Upper lobe of left lung (tissue), 6 donors: ENCODE data around the gene MCF2L. TPM values are rescaled to one million over a fixed set of nuclear protein-coding genes. Genes with fewer than 3 reads are reported as not detected.

Experiments used
- ATAC-seq, 2 donors: fragments of 200-7000 bp; cut with Tn5 transposase; one replicate each; pipeline ENCODE4 v1.9.1; 2022; ENCODE audit warnings: mild to moderate bottlenecking in 2 of 2, moderate library complexity in 2 of 2; ENCODE audit not compliant: low FRiP score in 2 of 2
- DNase-seq, 2 donors: peaks; one replicate each; pipeline ENCODE4 v3.0.0-alpha.2; 2019 to 2020
- H3K27ac ChIP-seq, 4 donors: fragments of 200-600 bp; sonication (generic); one replicate each; pipeline ENCODE4 v1.5.1; 2016 to 2019
- H3K27me3 ChIP-seq, 4 donors: fragments of 200-600 bp; sonication (generic); one replicate each; pipeline ENCODE4 v1.5.1; 2017 to 2019
- H3K36me3 ChIP-seq, 4 donors: fragments of 200-600 bp; sonication (generic); one replicate each; pipeline ENCODE4 v1.5.1; 2016 to 2019
- H3K4me1 ChIP-seq, 4 donors: fragments of 200-600 bp; sonication (generic); one replicate each; pipeline ENCODE4 v1.5.1; 2018 to 2019
- H3K4me3 ChIP-seq, 4 donors: fragments of 200-600 bp; sonication (generic); one replicate each; pipeline ENCODE4 v1.5.1; 2017 to 2019; ENCODE audit warnings: mild to moderate bottlenecking in 2 of 4, moderate library complexity in 1 of 4
- H3K9me3 ChIP-seq, 4 donors: fragments of 200-600 bp; sonication (generic); one replicate each; pipeline ENCODE4 v1.5.1; 2018 to 2019
- EP300 ChIP-seq, 4 donors: sonication (generic); formaldehyde crosslinking; IDR thresholded peaks; one replicate each; pipeline ENCODE4 v1.5.1; 2017; ENCODE audit warnings: antibody characterized with exemption in 4 of 4, control low read depth in 2 of 4
- POLR2A ChIP-seq, 4 donors: fragments of 450-650 bp; IDR thresholded peaks; one replicate each; pipeline ENCODE4 v1.5.1; 2016 to 2017; ENCODE audit warnings: antibody characterized with exemption in 4 of 4, mild to moderate bottlenecking in 2 of 4
- POLR2AphosphoS5 ChIP-seq, 2 donors: sonication (generic); formaldehyde crosslinking; IDR thresholded peaks; one replicate each; pipeline ENCODE4 v1.5.1; 2017; ENCODE audit warnings: antibody characterized with exemption in 2 of 2
- WGBS, 2 donors: methylation state at CpG; one replicate each; pipeline ENCODE4 v1.1.5; 2017 to 2018; 5-methylcytosine and 5-hydroxymethylcytosine counted together
- total RNA-seq, 6 donors: library from RNA; depleted of rRNA in 4 of 6; stranded (reverse); fragments of >200 nt in 4 of 6; gene quantifications; one replicate each; pipeline versions ENCODE4 v1.1.0 to v1.2.1, GENCODE V29; 2016 to 2021
- TF ChIP-seq, protein P1 (sequence below), 6 experiments: fragments of 450-650 bp in 4 of 6; fragments of 200-600 bp in 2 of 6; sonication (generic) in 2 of 6; IDR thresholded peaks; one replicate each; pipeline ENCODE4 v1.5.1; 2016 to 2019; ENCODE audit warnings: antibody characterized with exemption in 6 of 6
- donor health status: DM: no; HTN: no; CAD: no; lungs with moderate emphysema.
- donor health status: DM: no; HTN: yes; CAD: no; lungs with severe emphysema.

Gene MCF2L
- total RNA-seq, 6 donors from 2014 or later, result 14.3 to 99.5 (median 53.1) TPM

DNA sequence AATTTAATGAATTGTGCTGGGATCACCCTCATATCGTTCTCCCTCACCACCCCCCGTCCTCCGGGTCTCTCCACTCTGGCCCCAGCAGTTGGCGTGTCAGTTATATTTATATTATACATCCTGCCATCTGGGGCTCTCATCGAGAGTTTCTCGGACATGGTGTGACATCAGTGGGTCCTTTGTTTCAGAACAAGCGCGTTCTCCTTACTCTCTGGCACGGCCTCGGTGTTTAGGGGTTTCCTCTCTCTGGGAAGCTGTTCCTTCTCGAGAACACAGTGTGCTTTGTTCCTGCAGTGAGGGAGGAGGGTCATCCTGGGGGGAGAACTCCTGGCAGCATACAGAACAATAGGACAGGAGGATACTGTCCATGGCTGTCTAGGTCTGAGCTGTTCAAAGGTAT lies 9.8 kb upstream of the MCF2L start:
- Histone ChIP-seq H3K36me3 (no peaks in the 10 kb centered on the region), H3K27ac (peak overlapping the region; percentile 81 to 90 (median 84)), H3K4me1 (peaks cover 7 to 27% (median 21%) of the 10 kb centered on the region in 4 donors), H3K9me3 (no peaks in the 10 kb centered on the region), H3K27me3 (no peaks in the 10 kb centered on the region), H3K4me3 (no peak overlapping the region)
- peak in 1 of 2 donors; percentile 38 for ATAC-seq
- peak in 1 of 2 donors; percentile 39 for DNase-seq
- WGBS, 2 donors, result 36 to 59% methylated on average over 11 of the region's 11 CpGs
- peak; percentile 91 to 99 (median 95) for TF ChIP-seq EP300 (IDR thresholded peaks at IDR 0.05)
- TF ChIP-seq, protein P1, sequence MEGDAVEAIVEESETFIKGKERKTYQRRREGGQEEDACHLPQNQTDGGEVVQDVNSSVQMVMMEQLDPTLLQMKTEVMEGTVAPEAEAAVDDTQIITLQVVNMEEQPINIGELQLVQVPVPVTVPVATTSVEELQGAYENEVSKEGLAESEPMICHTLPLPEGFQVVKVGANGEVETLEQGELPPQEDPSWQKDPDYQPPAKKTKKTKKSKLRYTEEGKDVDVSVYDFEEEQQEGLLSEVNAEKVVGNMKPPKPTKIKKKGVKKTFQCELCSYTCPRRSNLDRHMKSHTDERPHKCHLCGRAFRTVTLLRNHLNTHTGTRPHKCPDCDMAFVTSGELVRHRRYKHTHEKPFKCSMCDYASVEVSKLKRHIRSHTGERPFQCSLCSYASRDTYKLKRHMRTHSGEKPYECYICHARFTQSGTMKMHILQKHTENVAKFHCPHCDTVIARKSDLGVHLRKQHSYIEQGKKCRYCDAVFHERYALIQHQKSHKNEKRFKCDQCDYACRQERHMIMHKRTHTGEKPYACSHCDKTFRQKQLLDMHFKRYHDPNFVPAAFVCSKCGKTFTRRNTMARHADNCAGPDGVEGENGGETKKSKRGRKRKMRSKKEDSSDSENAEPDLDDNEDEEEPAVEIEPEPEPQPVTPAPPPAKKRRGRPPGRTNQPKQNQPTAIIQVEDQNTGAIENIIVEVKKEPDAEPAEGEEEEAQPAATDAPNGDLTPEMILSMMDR (IDR thresholded peaks at IDR 0.05), result no peak
- peak in 1 of 4 donors; percentile 15 for TF ChIP-seq POLR2A (IDR thresholded peaks at IDR 0.05)
- TF ChIP-seq POLR2AphosphoS5 (IDR thresholded peaks at IDR 0.05), result peak; percentile 79 to 92

DNA sequence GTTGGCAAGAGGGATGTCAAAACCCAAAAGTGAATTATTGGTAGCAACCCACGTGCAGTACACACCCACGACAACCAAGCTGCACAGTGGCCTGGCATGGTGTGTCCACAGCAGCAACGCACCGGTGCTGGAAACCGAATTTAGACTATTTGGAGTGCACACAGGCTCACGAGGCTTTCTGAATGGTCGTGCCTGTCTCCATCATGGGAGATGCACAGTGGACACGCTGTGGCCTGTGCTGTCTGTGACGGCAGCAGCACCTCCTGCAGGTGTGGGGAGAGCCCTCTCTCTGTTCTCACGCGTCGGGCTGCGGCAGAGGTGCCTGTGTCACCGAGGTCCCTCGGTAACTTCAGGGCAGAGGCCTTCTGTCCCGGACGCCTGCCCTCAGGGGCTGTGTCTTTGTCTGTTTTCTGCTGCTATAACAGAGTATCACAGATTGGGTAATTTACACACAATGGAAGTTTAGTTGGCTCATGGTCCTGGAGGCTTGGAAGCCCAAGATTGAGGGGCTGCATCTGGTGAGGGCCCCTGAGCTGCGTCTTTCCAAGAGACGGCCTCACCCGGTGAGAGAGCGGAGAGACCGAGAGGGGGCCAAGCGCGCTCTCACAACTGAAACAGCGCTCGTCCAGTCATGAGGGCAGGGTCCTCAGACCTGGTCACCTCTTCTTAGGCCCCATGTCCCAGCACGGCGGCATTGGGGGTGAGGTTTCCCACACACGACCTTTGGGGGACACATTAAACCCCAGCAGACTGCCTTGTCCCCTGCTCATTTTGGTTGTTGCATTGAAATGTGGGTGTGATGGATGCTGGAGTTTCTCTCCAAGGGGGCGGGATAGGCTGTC lies 9.1 kb upstream of the MCF2L start:
- Histone ChIP-seq H3K27me3 (no peaks in the 10 kb centered on the region), H3K36me3 (no peaks in the 10 kb centered on the region), H3K27ac (peak overlapping the region; percentile 75 to 90 (median 80)), H3K9me3 (no peaks in the 10 kb centered on the region), H3K4me1 (peaks cover 7 to 34% (median 21%) of the 10 kb centered on the region in 4 donors), H3K4me3 (no peak overlapping the region)
- DNase-seq, result peak in 1 of 2 donors; percentile 15
- 88 to 92% methylated on average over 14 to 30 of the region's 30 CpGs for WGBS, 2 donors
- TF ChIP-seq POLR2AphosphoS5 (IDR thresholded peaks at IDR 0.05), result no peak
- no peak for TF ChIP-seq EP300 (IDR thresholded peaks at IDR 0.05)
- TF ChIP-seq, protein P1 (IDR thresholded peaks at IDR 0.05), result no peak
- TF ChIP-seq POLR2A (IDR thresholded peaks at IDR 0.05), result no peak
- ATAC-seq, result no peak

GRCh38 chr13:112960706-112961105 lies 8.3 kb upstream of the MCF2L start:
- no peaks in the 10 kb centered on the region for H3K27me3 ChIP-seq
- H3K4me1 ChIP-seq, result peaks cover 7 to 42% (median 22%) of the 10 kb centered on the region in 4 donors
- H3K36me3 ChIP-seq, result no peaks in the 10 kb centered on the region
- DNase-seq (no peak), ATAC-seq (no peak)
- H3K4me3 ChIP-seq, result no peak overlapping the region
- peak overlapping the region; percentile 75 to 90 (median 80) for H3K27ac ChIP-seq
- TF ChIP-seq POLR2A (IDR thresholded peaks at IDR 0.05) (no peak), EP300 (IDR thresholded peaks at IDR 0.05) (no peak), POLR2AphosphoS5 (IDR thresholded peaks at IDR 0.05) (no peak)
- TF ChIP-seq, protein P1 (IDR thresholded peaks at IDR 0.05), result no peak
- H3K9me3 ChIP-seq, result no peaks in the 10 kb centered on the region
- 82 to 89% methylated on average over 7 of the region's 7 CpGs for WGBS, 2 donors

DNA sequence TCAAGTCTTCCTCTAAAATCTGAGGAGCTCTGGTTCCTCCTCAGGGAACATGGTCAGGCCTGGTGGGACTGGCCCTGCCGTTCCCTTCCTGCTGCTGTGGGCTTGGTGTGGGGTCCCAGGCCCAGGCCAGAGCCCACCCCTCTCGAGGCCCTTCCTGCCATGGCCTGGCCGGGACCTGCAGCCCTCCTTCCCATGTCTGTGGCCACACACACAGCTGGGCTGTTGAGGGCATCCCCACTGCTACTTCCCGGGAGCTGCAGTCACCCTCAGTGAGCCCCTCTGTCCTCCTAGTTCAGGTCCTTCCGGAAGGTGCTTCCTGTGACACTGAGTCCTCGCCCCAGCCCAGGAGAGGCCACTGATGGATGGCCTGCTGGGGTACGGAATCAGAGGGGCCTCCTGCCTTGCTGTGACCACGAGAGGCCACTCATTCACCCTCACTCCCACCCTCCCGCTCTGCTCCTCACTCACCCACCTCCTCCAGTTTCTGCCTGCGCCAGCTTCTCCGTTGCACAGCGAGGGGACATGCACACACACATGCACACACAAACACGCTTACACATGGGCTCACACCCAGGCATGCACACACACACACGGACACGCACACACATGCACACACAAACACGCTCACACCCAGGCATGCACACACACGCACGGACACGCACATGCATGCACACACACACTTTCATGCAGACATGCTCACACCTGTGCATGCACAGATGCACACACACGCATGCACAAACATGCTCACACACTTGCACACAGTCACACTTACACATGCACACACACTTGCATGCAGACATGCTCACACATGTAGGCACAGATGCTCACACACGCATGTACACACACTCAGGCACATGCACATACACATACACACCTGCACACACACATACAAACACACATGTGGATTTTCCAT lies 7.3 kb upstream of the MCF2L start:
- 74 to 82% methylated on average over 17 to 19 of the region's 21 CpGs for WGBS, 2 donors
- H3K27ac ChIP-seq, result peak overlapping the region in 3 of 4 donors; percentile 60 to 90 (median 76)
- no peaks in the 10 kb centered on the region for H3K27me3 ChIP-seq
- H3K36me3 ChIP-seq, result no peaks in the 10 kb centered on the region
- ATAC-seq (no peak), DNase-seq (peak in 1 of 2 donors; percentile 58)
- no peak overlapping the region for H3K4me3 ChIP-seq
- no peaks in the 10 kb centered on the region for H3K9me3 ChIP-seq
- H3K4me1 ChIP-seq, result peaks cover 7 to 42% (median 24%) of the 10 kb centered on the region in 4 donors
- TF ChIP-seq EP300 (IDR thresholded peaks at IDR 0.05), result no peak
- TF ChIP-seq, protein P1 (IDR thresholded peaks at IDR 0.05), result no peak
- TF ChIP-seq POLR2AphosphoS5 (IDR thresholded peaks at IDR 0.05), result no peak
- TF ChIP-seq POLR2A (IDR thresholded peaks at IDR 0.05), result no peak
